Neural progenitor cell (in vitro differentiated cells): Measurements from ENCODE around the gene ARTN. TPM values are rescaled to one million over a fixed set of nuclear protein-coding genes. Genes with fewer than 3 reads are reported as not detected.
A peak's percentile ranks its signal among the peaks of the same experiment; 100 is the strongest.

Source experiments
- DNase-seq: peaks from one replicate; pipeline ENCODE4 v3.0.0-alpha.2; 2016; ENCODE audit warnings: low spot score
- H2AFZ ChIP-seq: fragments of 200-600 bp; sonication (generic); replicated peaks from 2 replicates; pipeline ENCODE4 v1.6.1; 2016; ENCODE audit warnings: antibody characterized with exemption
- H3F3A ChIP-seq: fragments of 200-600 bp; sonication (generic); 2 replicates; pipeline ENCODE4 v1.6.1; 2016; ENCODE audit warnings: antibody characterized with exemption, low read depth
- H3K27ac ChIP-seq: fragments of 200-600 bp; sonication (generic); 2 replicates; pipeline ENCODE4 v1.5.1; 2016; ENCODE audit warnings: mild to moderate bottlenecking
- H3K27me3 ChIP-seq: fragments of 200-600 bp; sonication (generic); 2 replicates; pipeline ENCODE4 v1.6.1; 2016; ENCODE audit warnings: mild to moderate bottlenecking, moderate library complexity
- H3K36me3 ChIP-seq: fragments of 200-600 bp; sonication (generic); 2 replicates; pipeline ENCODE4 v1.5.1; 2016
- H3K4me1 ChIP-seq: fragments of 200-600 bp; sonication (generic); 2 replicates; pipeline ENCODE4 v1.6.1; 2016; ENCODE audit warnings: mixed run types
- H3K4me2 ChIP-seq: fragments of 200-600 bp; sonication (generic); 2 replicates; pipeline ENCODE4 v1.6.1; 2016
- H3K4me3 ChIP-seq: fragments of 200-600 bp; sonication (generic); 2 replicates; pipeline ENCODE4 v1.5.1; 2016
- H3K79me2 ChIP-seq: fragments of 200-600 bp; sonication (generic); 2 replicates; pipeline ENCODE4 v1.6.1; 2016; ENCODE audit warnings: low read depth
- H3K9ac ChIP-seq: fragments of 200-600 bp; sonication (generic); 2 replicates; pipeline ENCODE4 v1.6.1; 2016
- H3K9me3 ChIP-seq: fragments of 200-600 bp; sonication (generic); 2 replicates; pipeline ENCODE4 v1.5.1; 2016; ENCODE audit warnings: low read depth
- H4K20me1 ChIP-seq: fragments of 200-600 bp; sonication (generic); 2 replicates; pipeline ENCODE4 v1.6.1; 2016; ENCODE audit warnings: low read depth
- H3K27ac Mint-ChIP-seq: 3 replicates; pipeline ENCODE4 v1.8.0; 2021; ENCODE audit warnings: mixed read lengths
- H3K27me3 Mint-ChIP-seq: 2 replicates; pipeline ENCODE4 v1.8.0; 2022; ENCODE audit warnings: low read depth, mild to moderate bottlenecking, inconsistent platforms, moderate library complexity, mixed read lengths; ENCODE audit not compliant: insufficient read depth
- H3K36me3 Mint-ChIP-seq: 3 replicates; pipeline ENCODE4 v1.8.0; 2021; ENCODE audit warnings: mixed read lengths
- H3K4me1 Mint-ChIP-seq: 3 replicates; pipeline ENCODE4 v1.8.0; 2021; ENCODE audit warnings: mixed read lengths
- H3K4me3 Mint-ChIP-seq: 3 replicates; pipeline ENCODE4 v1.8.0; 2021; ENCODE audit warnings: mild to moderate bottlenecking, moderate library complexity, mixed read lengths
- H3K9me3 Mint-ChIP-seq: 3 replicates; pipeline ENCODE4 v1.8.0; 2020; ENCODE audit warnings: mixed read lengths
- EZH2 ChIP-seq: fragments of 200-600 bp; sonication (generic); IDR thresholded peaks from 2 replicates; pipeline ENCODE4 v1.6.1; 2017; ENCODE audit warnings: antibody characterized with exemption, mild to moderate bottlenecking, moderate library complexity
- EZH2phosphoT487 ChIP-seq: fragments of 200-600 bp; sonication (generic); IDR thresholded peaks from 2 replicates; pipeline ENCODE4 v1.6.1; 2017; ENCODE audit warnings: antibody characterized with exemption
- total RNA-seq: library from RNA; depleted of rRNA; stranded (reverse); fragments of >200 nt; gene quantifications from 2 replicates; pipeline ENCODE4 v1.2.3, GENCODE V29; 2015; ENCODE audit warnings: low replicate concordance
- TF ChIP-seq, protein P1 (sequence below): fragments of 200-600 bp; sonication (generic); IDR thresholded peaks from 2 replicates; pipeline ENCODE4 v1.5.1; 2017; ENCODE audit warnings: antibody characterized with exemption, mild to moderate bottlenecking

The ARTN gene, protein sequence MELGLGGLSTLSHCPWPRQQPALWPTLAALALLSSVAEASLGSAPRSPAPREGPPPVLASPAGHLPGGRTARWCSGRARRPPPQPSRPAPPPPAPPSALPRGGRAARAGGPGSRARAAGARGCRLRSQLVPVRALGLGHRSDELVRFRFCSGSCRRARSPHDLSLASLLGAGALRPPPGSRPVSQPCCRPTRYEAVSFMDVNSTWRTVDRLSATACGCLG
- total RNA-seq, result 2.9 and 4.1 TPM in 2 replicates

DNA sequence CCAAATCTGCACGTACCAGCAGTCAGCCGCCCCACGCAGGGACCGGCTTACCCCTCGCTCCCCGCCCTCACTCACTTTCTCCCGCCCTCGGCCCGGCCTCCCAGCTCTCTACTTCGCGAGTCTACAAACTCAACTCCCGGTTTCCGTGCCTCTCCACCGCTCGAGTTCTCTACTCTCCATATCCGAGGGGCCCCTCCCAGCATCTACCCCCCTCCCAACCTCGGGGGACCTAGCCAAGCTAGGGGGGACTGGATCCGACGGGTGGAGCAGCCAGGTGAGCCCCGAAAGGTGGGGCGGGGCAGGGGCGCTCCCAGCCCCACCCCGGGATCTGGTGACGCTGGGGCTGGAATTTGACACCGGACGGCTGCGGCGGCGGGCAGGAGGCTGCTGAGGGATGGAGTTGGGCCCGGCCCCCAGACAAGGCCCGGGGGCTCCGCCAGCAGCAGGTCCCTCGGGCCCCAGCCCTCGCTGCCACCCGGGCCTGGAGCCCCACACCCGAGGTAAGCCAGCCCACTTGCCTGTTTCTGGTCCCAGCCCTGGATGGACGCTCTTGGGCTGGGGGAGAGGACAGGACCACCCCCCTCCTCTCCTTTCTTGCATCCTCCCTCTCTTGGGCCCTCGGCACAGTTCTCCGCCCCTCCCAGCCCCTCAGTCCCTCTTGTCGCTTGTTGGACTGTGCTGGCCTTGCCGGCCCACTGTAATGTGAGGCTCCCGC, at the start of gene ARTN:
TSS of gene ARTN (plus strand) at position 416 of the 715 bp plus-strand sequence. CDS start 1,856 bp downstream, outside the sequence.
- no peak within 1 kb of the TSS for H3K27ac ChIP-seq
- H3K27me3 Mint-ChIP-seq, result peaks cover 28% of the 10 kb centered on the region
- peaks cover 33% of the 10 kb centered on the region for H3K4me1 Mint-ChIP-seq
- peaks cover 29% of the 10 kb centered on the region for H3F3A ChIP-seq
- H3K9me3 ChIP-seq, result no peaks in the 10 kb centered on the region
- H3K79me2 ChIP-seq, result no peaks in the 10 kb centered on the region
- peak within 1 kb of the TSS; percentile 39 for H3K27ac Mint-ChIP-seq
- peak within 1 kb of the TSS; percentile 81 for H3K4me3 ChIP-seq
- H3K36me3 ChIP-seq, result no peaks in the 10 kb centered on the region
- no peaks in the 10 kb centered on the region for H3K9me3 Mint-ChIP-seq
- H3K27me3 ChIP-seq, result peaks cover 64% of the 10 kb centered on the region
- TF ChIP-seq, protein P1, sequence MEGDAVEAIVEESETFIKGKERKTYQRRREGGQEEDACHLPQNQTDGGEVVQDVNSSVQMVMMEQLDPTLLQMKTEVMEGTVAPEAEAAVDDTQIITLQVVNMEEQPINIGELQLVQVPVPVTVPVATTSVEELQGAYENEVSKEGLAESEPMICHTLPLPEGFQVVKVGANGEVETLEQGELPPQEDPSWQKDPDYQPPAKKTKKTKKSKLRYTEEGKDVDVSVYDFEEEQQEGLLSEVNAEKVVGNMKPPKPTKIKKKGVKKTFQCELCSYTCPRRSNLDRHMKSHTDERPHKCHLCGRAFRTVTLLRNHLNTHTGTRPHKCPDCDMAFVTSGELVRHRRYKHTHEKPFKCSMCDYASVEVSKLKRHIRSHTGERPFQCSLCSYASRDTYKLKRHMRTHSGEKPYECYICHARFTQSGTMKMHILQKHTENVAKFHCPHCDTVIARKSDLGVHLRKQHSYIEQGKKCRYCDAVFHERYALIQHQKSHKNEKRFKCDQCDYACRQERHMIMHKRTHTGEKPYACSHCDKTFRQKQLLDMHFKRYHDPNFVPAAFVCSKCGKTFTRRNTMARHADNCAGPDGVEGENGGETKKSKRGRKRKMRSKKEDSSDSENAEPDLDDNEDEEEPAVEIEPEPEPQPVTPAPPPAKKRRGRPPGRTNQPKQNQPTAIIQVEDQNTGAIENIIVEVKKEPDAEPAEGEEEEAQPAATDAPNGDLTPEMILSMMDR, result no peak
- TF ChIP-seq EZH2phosphoT487 (no peak), EZH2 (no peak)
- H3K36me3 Mint-ChIP-seq, result peaks cover 4% of the 10 kb centered on the region
- H3K4me3 Mint-ChIP-seq, result peak within 1 kb of the TSS; percentile 79
- peaks cover 30% of the 10 kb centered on the region for H3K4me1 ChIP-seq
- peak within 1 kb of the TSS; percentile 16 for H3K9ac ChIP-seq
- peaks cover 42% of the 10 kb centered on the region for H4K20me1 ChIP-seq
- peak within 1 kb of the TSS; percentile 99 for H3K4me2 ChIP-seq
- H2AFZ ChIP-seq, result peak within 1 kb of the TSS; percentile 100
- peak; percentile 81 for DNase-seq

DNA sequence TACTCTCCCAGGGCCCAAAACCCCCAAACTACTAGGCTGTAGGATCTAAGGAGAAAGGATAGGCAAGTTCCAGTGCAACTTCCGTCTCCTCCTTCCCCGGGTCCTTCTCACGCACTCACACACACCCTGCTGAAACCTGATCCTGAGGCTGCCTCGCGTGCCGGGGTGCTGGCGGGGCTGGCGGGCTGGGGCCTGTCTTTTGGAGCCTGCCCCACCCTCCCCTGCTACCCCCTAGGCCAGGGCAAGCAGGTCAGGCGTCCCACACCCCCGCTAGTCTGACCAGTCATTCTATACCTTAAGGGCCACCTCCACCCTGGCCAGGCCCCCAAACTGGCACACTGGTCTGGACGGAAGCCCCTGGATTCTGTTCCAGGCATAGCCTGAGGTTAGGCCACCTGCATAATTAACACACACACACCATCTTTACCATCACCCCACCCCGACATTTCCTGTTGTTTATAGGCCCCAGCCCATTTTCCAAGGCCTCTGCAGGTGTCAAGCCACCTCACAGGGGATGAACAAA, 48.3 kb upstream of the ARTN start:
- Mint-ChIP-seq H3K9me3 (no peaks in the 10 kb centered on the region), H3K27me3 (no peaks in the 10 kb centered on the region), H3K4me1 (peaks cover 6% of the 10 kb centered on the region), H3K36me3 (peaks cover 2% of the 10 kb centered on the region), H3K4me3 (no peak overlapping the region), H3K27ac (no peak overlapping the region)
- Histone ChIP-seq H3K4me2 (peak overlapping the region; percentile 72), H2AFZ (no peak overlapping the region), H3K9me3 (no peaks in the 10 kb centered on the region), H3K4me1 (peaks cover 18% of the 10 kb centered on the region), H3K9ac (no peak overlapping the region), H3K27ac (no peak overlapping the region), H3K4me3 (peak overlapping the region; percentile 14), H3F3A (peaks cover 12% of the 10 kb centered on the region), H4K20me1 (peaks cover 3% of the 10 kb centered on the region), H3K79me2 (no peaks in the 10 kb centered on the region), H3K27me3 (no peaks in the 10 kb centered on the region), H3K36me3 (no peaks in the 10 kb centered on the region)
- TF ChIP-seq, protein P1, result no peak
- TF ChIP-seq EZH2, result no peak
- DNase-seq, result peak; percentile 60

DNA sequence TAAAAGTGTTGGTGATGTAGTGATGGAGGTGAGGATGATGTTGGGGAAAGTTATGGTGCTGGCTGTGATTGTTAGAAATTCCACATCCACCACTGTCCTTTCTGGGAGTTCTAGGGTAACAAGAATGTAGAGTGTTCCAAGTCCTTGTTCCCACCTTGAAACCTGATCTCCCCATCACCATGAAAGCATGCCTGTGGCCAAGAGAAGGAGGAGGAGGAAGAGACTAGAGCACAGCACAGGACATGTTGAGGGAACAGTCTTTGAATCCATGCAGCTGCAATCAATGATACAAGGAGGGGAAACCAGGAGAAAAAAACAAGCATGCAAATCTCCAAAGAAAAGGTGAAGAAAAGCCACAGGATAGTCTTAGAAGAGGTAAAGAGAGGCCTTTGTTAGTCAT, 45.9 kb upstream of the ARTN start:
- Histone ChIP-seq H3K79me2 (no peaks in the 10 kb centered on the region), H3K27me3 (no peaks in the 10 kb centered on the region), H3K27ac (no peak overlapping the region), H4K20me1 (peaks cover 3% of the 10 kb centered on the region), H3K4me3 (no peak overlapping the region), H3K36me3 (no peaks in the 10 kb centered on the region), H3K4me1 (peaks cover 18% of the 10 kb centered on the region), H3F3A (peaks cover 12% of the 10 kb centered on the region), H3K4me2 (no peak overlapping the region), H3K9ac (no peak overlapping the region), H2AFZ (no peak overlapping the region), H3K9me3 (no peaks in the 10 kb centered on the region)
- no peaks in the 10 kb centered on the region for H3K27me3 Mint-ChIP-seq
- no peak overlapping the region for H3K27ac Mint-ChIP-seq
- DNase-seq, result no peak
- peaks cover 2% of the 10 kb centered on the region for H3K36me3 Mint-ChIP-seq
- H3K4me1 Mint-ChIP-seq, result peaks cover 6% of the 10 kb centered on the region
- H3K9me3 Mint-ChIP-seq, result no peaks in the 10 kb centered on the region
- no peak overlapping the region for H3K4me3 Mint-ChIP-seq
- TF ChIP-seq EZH2phosphoT487, result no peak
- TF ChIP-seq, protein P1, result no peak
- no peak for TF ChIP-seq EZH2
